Tibial nerve (tissue), 4 donors: ENCODE results near the gene CYTH2. TPM values are rescaled to one million over a fixed set of nuclear protein-coding genes. Genes with fewer than 3 reads are reported as not detected.

Experiments used
- DNase-seq, 2 donors: peaks; one replicate each; pipeline ENCODE4 v3.0.0-alpha.2; 2019; ENCODE audit warnings: low spot score in 2 of 2
- H3K27ac ChIP-seq, 4 donors: fragments of 200-600 bp; sonication (generic) in 3 of 4; one replicate each; pipeline ENCODE4 v1.5.1; 2017 to 2019; ENCODE audit warnings: mild to moderate bottlenecking in 1 of 4
- H3K27me3 ChIP-seq, 2 donors: fragments of 200-600 bp; sonication (generic) in 1 of 2; one replicate each; pipeline versions ENCODE4 v1.5.1 to v1.6.0; 2017 to 2019
- H3K36me3 ChIP-seq, 3 donors: fragments of 200-600 bp; sonication (generic); one replicate each; pipeline ENCODE4 v1.5.1; 2018 to 2019
- H3K4me1 ChIP-seq, 4 donors: fragments of 200-600 bp; sonication (generic) in 3 of 4; one replicate each; pipeline ENCODE4 v1.5.1; 2017 to 2019
- H3K4me3 ChIP-seq, 4 donors: fragments of 200-600 bp; sonication (generic) in 3 of 4; one replicate each; pipeline ENCODE4 v1.5.1; 2017 to 2019; ENCODE audit warnings: mild to moderate bottlenecking in 1 of 4, moderate library complexity in 1 of 4
- H3K9me3 ChIP-seq, 4 donors: fragments of 200-600 bp; sonication (generic) in 3 of 4; one replicate each; pipeline ENCODE4 v1.5.1; 2017 to 2019
- EP300 ChIP-seq, 2 donors: sonication (generic); formaldehyde crosslinking; IDR thresholded peaks; one replicate each; pipeline ENCODE4 v1.6.1; 2017; ENCODE audit warnings: antibody characterized with exemption in 2 of 2, mild to moderate bottlenecking in 1 of 2
- POLR2A ChIP-seq, 2 donors: fragments of 450-650 bp; IDR thresholded peaks; one replicate each; pipeline ENCODE4 v1.6.1; 2017; ENCODE audit warnings: antibody characterized with exemption in 2 of 2, mild to moderate bottlenecking in 2 of 2, moderate library complexity in 2 of 2
- WGBS, 2 donors: methylation state at CpG; one replicate each; pipeline ENCODE4 v1.1.5; 2018; 5-methylcytosine and 5-hydroxymethylcytosine counted together
- total RNA-seq, 4 donors: library from RNA; depleted of rRNA; stranded (reverse); fragments of >200 nt; gene quantifications; one replicate each; pipeline ENCODE4 v1.1.0, GENCODE V29; 2016
- TF ChIP-seq, protein P1 (sequence below), 5 experiments: fragments of 200-600 bp in 3 of 5; fragments of 450-650 bp in 2 of 5; sonication (generic) in 3 of 5; IDR thresholded peaks; one replicate each; pipeline ENCODE4 v1.5.1; 2016 to 2019; ENCODE audit warnings: antibody characterized with exemption in 5 of 5, mild to moderate bottlenecking in 3 of 5, moderate library complexity in 2 of 5

CYTH2 gene
- total RNA-seq, 4 donors from 2014 or later: 56.7 to 114 (median 65.1) TPM

DNA sequence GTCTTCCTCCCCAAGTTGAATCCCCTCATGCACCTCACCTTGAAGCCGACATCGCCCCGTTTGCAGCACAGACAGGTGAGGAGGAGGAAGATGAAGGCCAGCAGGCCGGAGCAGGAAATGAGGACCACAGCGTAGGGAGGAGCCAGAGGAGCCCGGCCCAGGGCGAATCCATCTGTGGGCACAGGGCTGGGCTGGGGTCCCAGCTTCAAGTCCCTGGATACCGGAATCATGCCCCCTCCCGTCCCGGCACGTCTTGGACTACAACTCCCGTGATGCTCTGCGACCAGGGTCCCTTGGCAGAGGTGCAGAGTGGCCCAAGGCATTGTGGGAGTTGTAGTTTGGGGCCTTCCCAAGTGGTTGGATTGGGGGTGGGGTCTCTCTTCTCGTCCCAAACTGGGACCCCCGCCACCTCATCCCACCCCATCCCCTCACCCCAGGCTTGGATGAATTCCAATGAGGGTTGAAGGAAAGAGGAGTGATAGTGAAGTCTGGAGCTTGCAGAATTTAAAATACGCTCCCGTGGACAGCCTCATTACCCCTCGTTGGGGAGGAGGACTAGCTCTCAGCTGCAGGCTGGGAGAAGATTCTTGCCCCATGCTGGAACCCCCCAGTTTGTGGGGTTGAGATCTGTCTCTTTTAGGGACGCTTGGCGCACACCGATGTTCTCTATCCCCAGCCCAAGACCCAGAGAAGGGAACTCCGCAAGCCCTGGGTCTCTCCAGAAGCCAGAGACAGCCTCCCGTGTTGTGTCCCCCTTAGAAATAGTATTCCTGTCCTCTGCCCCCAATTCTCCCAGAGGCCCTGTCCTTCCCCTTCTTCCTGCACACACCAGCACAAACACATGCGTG is 41.5 kb downstream of the CYTH2 start:
- H3K27ac ChIP-seq: no peak overlapping the region
- H3K27me3 ChIP-seq: peaks cover 0 to 62% of the 10 kb centered on the region in 2 donors
- DNase-seq: peak; percentile 44 to 76
- no peaks in the 10 kb centered on the region for H3K36me3 ChIP-seq
- 9% methylated on average over 24 of the region's 24 CpGs for WGBS, 2 donors
- no peaks in the 10 kb centered on the region for H3K9me3 ChIP-seq
- peak overlapping the region in 1 of 4 donors; percentile 3 for H3K4me3 ChIP-seq
- H3K4me1 ChIP-seq: peaks cover 0 to 20% (median 10%) of the 10 kb centered on the region in 4 donors
- TF ChIP-seq POLR2A (IDR thresholded peaks at IDR 0.05) (no peak), EP300 (IDR thresholded peaks at IDR 0.05) (peak; percentile 14 to 36)

DNA sequence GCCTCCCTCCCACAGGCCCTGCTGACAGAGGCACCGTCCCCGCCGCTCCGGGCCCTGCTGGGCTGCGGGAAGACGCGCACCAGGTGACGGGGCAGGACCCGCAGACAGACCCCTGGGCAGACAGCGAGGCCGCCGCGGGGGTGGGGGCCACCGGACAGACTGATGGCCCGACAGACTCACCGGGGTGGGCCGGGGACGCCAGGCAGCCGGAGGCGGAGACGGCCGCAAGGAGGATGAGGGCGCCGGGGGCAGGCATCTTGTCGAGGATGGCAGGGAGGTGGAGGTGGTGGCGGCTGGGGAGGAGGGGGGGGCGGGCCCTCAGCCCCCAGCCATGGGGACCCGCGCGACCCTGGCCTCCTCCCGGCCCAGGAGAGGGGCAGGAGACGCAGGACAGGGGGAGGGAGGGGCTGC is 42.2 kb downstream of the CYTH2 start:
- Histone ChIP-seq H3K4me1 (peaks cover 0 to 20% (median 10%) of the 10 kb centered on the region in 4 donors), H3K4me3 (peak overlapping the region in 1 of 4 donors; percentile 3), H3K36me3 (no peaks in the 10 kb centered on the region), H3K27ac (no peak overlapping the region), H3K27me3 (peaks cover 0 to 62% of the 10 kb centered on the region in 2 donors), H3K9me3 (no peaks in the 10 kb centered on the region)
- 1 to 4% methylated on average over 22 to 30 of the region's 32 CpGs for WGBS, 2 donors
- TF ChIP-seq EP300 (IDR thresholded peaks at IDR 0.05) (no peak), POLR2A (IDR thresholded peaks at IDR 0.05) (no peak)
- TF ChIP-seq, protein P1, sequence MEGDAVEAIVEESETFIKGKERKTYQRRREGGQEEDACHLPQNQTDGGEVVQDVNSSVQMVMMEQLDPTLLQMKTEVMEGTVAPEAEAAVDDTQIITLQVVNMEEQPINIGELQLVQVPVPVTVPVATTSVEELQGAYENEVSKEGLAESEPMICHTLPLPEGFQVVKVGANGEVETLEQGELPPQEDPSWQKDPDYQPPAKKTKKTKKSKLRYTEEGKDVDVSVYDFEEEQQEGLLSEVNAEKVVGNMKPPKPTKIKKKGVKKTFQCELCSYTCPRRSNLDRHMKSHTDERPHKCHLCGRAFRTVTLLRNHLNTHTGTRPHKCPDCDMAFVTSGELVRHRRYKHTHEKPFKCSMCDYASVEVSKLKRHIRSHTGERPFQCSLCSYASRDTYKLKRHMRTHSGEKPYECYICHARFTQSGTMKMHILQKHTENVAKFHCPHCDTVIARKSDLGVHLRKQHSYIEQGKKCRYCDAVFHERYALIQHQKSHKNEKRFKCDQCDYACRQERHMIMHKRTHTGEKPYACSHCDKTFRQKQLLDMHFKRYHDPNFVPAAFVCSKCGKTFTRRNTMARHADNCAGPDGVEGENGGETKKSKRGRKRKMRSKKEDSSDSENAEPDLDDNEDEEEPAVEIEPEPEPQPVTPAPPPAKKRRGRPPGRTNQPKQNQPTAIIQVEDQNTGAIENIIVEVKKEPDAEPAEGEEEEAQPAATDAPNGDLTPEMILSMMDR (IDR thresholded peaks at IDR 0.05): no peak
- DNase-seq: no peak

DNA sequence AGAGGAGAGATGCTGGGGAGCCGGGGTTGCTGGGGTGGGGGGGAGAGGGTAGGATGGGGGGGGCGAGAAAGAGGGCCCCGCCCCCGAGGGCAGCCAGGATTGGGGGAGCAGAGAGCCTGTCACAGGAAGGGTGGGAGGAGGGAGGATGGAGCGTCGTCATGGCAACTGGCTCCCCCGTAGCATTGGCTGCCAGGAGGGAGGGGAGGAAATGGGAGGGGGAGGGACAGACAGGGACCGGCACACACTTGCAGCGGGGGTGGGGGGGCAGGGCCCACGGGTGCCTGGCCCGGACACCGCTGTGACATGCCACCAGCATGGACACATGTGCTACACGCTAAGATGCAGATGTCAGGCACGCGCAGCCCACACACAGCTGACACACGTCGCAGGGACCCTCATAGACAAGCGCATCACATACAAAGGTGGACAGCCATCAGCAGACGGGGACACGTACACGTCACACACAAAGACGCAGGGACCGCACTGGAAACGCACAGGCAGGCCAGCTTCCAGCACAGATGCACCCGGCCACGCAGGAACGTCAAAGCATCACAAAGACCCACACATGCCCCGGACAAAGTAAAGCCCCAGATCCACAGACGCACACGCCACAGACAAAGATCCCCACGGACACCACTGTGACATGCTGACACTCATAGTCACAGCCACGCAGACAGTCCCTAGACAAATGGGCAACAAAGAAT is 42.8 kb downstream of the CYTH2 start, which contains the start of gene LMTK3:
Gene LMTK3, minus strand, starts transcription at position 36 of the 704 bp plus-strand sequence. CDS start 259 bp downstream, outside the sequence.
- WGBS, 2 donors: 9 to 11% methylated on average over 24 to 32 of the region's 32 CpGs
- no peak for DNase-seq
- H3K27me3 ChIP-seq: peaks cover 0 to 62% of the 10 kb centered on the region in 2 donors
- peak within 1 kb of the TSS in 1 of 4 donors; percentile 3 for H3K4me3 ChIP-seq
- H3K4me1 ChIP-seq: peaks cover 0 to 20% (median 10%) of the 10 kb centered on the region in 4 donors
- no peaks in the 10 kb centered on the region for H3K9me3 ChIP-seq
- TF ChIP-seq EP300 (IDR thresholded peaks at IDR 0.05) (no peak), POLR2A (IDR thresholded peaks at IDR 0.05) (no peak)
- TF ChIP-seq, protein P1 (IDR thresholded peaks at IDR 0.05): no peak
- H3K36me3 ChIP-seq: no peaks in the 10 kb centered on the region
- no peak within 1 kb of the TSS for H3K27ac ChIP-seq

DNA sequence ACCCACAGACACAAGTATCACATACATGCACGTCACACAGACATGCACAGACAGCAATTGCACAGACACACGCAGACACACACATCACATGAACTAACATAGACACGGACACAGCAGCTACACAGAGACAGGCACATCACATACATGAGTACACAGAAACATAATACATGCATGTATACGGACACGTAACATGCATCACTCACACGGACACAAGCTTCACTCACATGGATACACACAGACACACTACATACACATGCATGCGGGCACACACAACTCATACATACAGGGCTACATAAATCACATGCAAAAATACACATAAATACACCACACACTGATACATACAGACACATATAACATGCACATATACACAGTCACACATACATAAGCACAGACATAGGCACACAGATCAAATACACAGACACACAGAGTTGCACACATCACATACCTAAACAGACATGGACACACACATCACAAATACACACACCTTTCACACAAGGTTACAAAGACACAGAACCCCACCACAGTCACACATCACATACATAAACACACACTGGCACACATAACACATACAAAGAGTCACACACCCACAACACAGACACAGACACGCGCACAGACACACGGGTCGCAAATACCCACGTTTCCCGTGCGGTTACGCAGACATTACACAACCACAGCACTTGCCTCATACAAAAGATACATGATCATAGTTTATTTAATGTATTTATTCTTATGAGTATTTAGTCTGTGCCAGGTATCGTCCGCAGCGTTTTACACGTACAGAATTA is 43.5 kb downstream of the CYTH2 start:
- peaks cover 0 to 20% (median 10%) of the 10 kb centered on the region in 4 donors for H3K4me1 ChIP-seq
- H3K9me3 ChIP-seq: no peaks in the 10 kb centered on the region
- no peak overlapping the region for H3K27ac ChIP-seq
- WGBS, 2 donors: 43 to 46% methylated on average over 19 of the region's 19 CpGs
- no peaks in the 10 kb centered on the region for H3K36me3 ChIP-seq
- TF ChIP-seq EP300 (IDR thresholded peaks at IDR 0.05): no peak
- no peak for TF ChIP-seq POLR2A (IDR thresholded peaks at IDR 0.05)
- TF ChIP-seq, protein P1 (IDR thresholded peaks at IDR 0.05): no peak
- peaks cover 0 to 62% of the 10 kb centered on the region in 2 donors for H3K27me3 ChIP-seq
- no peak for DNase-seq
- H3K4me3 ChIP-seq: no peak overlapping the region
